Activated CD4-positive, CD25-positive, alpha-beta regulatory T cell (primary cell): ENCODE measurements around the gene CCDC201.
"Not testable (repeated sequence)": the region's sequence is repeated elsewhere in the genome, so short reads cannot be mapped to it uniquely, and the experiment has no call there.

Experiments
- DNase-seq, 4 experiments: peaks; one replicate each; lab custom pipeline; 2025; lab: John Stamatoyannopoulos, UW

The CCDC201 gene

GRCh38 chr7:45874408-45875131, 1.7 kb upstream of the CCDC201 start:
- DNase-seq: no peak

- no peak for DNase-seq
These were observed 473 bp upstream of the CCDC201 start for GRCh38 chr7:45873355-45873754.

- no peak for DNase-seq
These were observed 507 bp downstream of the CCDC201 start for GRCh38 chr7:45872116-45873034.

- no peak for DNase-seq
These were observed 3.5 kb downstream of the CCDC201 start for GRCh38 chr7:45869426-45869825.

- no peak for DNase-seq
These were observed 5.4 kb downstream of the CCDC201 start for GRCh38 chr7:45867471-45867870.

GRCh38 chr7:45865594-45866410, 7.1 kb downstream of the CCDC201 start:
- no peak for DNase-seq

- DNase-seq: no peak
These were observed 9.2 kb downstream of the CCDC201 start for GRCh38 chr7:45863715-45864114.

GRCh38 chr7:45856888-45857287, 16.0 kb downstream of the CCDC201 start:
- DNase-seq: not testable (repeated sequence)

- not testable (repeated sequence) for DNase-seq
These were observed 17.2 kb downstream of the CCDC201 start for GRCh38 chr7:45855680-45856079.

- DNase-seq: not testable (repeated sequence)
These were observed 19.4 kb downstream of the CCDC201 start for GRCh38 chr7:45853491-45853890.

- DNase-seq: not testable (repeated sequence)
These were observed 19.9 kb downstream of the CCDC201 start for GRCh38 chr7:45852984-45853383.

- not testable (repeated sequence) for DNase-seq
These were observed 24.1 kb downstream of the CCDC201 start for GRCh38 chr7:45848734-45849133.

- DNase-seq: not testable (repeated sequence)
These were observed 26.3 kb downstream of the CCDC201 start for GRCh38 chr7:45846536-45846935.

GRCh38 chr7:45841926-45842717, 30.8 kb downstream of the CCDC201 start:
- not testable (repeated sequence) for DNase-seq

- DNase-seq: not testable (repeated sequence)
These were observed 34.0 kb downstream of the CCDC201 start for GRCh38 chr7:45838852-45839251.

GRCh38 chr7:45832433-45833177, 40.3 kb downstream of the CCDC201 start:
- not testable (repeated sequence) for DNase-seq

GRCh38 chr7:45829846-45830245, 43.0 kb downstream of the CCDC201 start:
- not testable (repeated sequence) for DNase-seq

- not testable (repeated sequence) for DNase-seq
These were observed 45.2 kb downstream of the CCDC201 start for GRCh38 chr7:45827731-45828130.

GRCh38 chr7:45826550-45826949, 46.3 kb downstream of the CCDC201 start:
- not testable (repeated sequence) for DNase-seq

GRCh38 chr7:45818763-45819162, 54.1 kb downstream of the CCDC201 start:
- not testable (repeated sequence) for DNase-seq
